ENCODE data around the gene SEMA5A.

Gene SEMA5A

DNA sequence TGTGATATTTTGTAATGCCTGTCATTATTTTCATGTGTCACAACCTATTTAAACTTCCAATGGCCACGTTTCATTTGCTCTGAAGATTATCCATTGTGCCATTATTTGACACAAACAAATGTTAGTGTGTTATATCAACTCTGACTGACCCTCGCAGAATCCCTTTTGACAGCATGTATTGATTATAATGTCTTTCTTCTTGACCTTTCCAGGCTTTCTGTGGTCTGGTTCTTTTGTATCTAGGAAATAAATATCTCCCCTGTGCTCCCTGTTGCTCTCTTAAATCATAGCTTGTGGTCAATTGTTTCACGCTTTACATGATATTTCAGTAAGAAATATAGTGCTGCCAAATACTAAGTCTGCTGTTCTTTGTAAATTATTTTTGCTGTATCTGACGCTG lies 442.6 kb downstream of the SEMA5A start:
- TF ChIP-seq, protein P1, sequence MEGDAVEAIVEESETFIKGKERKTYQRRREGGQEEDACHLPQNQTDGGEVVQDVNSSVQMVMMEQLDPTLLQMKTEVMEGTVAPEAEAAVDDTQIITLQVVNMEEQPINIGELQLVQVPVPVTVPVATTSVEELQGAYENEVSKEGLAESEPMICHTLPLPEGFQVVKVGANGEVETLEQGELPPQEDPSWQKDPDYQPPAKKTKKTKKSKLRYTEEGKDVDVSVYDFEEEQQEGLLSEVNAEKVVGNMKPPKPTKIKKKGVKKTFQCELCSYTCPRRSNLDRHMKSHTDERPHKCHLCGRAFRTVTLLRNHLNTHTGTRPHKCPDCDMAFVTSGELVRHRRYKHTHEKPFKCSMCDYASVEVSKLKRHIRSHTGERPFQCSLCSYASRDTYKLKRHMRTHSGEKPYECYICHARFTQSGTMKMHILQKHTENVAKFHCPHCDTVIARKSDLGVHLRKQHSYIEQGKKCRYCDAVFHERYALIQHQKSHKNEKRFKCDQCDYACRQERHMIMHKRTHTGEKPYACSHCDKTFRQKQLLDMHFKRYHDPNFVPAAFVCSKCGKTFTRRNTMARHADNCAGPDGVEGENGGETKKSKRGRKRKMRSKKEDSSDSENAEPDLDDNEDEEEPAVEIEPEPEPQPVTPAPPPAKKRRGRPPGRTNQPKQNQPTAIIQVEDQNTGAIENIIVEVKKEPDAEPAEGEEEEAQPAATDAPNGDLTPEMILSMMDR (conservative IDR thresholded peaks at IDR 0.05): no peak
- H3K27ac ChIP-seq: no peak overlapping the region

DNA sequence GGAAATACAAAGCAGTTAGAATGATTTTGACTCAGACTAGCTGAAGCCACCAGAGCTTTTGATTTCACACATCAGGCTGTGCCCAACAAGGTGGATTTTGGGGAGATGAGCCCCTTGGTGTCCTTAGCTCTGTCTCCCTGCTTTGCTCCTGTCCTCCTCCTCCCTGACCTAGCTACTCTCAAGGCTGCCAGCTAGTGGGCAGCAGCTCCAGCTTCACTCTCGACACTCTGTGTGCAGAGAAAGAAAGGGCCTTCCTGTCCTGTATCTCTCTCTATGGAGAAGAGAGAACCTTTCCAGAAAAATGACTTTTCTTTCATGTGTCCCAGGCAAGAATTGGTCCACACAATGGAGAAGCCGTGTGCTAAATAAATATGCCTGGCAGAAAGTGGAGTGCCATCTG lies 446.2 kb downstream of the SEMA5A start:
- H3K27ac ChIP-seq: no peak overlapping the region
- TF ChIP-seq, protein P1 (conservative IDR thresholded peaks at IDR 0.05): peak; percentile 23

- TF ChIP-seq, protein P1 (conservative IDR thresholded peaks at IDR 0.05): no peak
- no peak overlapping the region for H3K27ac ChIP-seq
Observed at GRCh38 chr5:9098990-9099389, 446.9 kb downstream of the SEMA5A start.

DNA sequence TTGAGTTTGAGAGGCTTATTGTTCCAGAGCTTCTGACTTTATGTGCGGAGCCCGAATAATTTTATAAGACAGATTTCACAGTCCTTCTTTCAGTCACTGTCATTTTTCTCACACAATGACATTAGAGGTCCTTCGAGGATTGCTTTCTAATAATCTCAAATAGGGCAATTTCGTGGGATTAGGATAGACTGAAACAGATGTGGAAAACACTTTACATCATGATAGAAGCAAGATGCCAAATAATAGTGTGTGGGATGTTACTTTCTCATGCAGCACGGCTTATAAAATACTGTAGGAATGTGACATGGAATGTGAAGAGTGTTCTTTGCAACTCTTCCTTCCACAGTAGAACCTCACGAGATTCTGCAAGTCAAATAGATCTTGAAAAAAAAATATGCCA lies 451.3 kb downstream of the SEMA5A start:
- TF ChIP-seq, protein P1 (conservative IDR thresholded peaks at IDR 0.05): no peak
- H3K27ac ChIP-seq: no peak overlapping the region

GRCh38 chr5:9091896-9092662 lies 453.8 kb downstream of the SEMA5A start:
- no peak overlapping the region for H3K27ac ChIP-seq
- TF ChIP-seq, protein P1 (conservative IDR thresholded peaks at IDR 0.05): no peak

GRCh38 chr5:9090381-9091026 lies 455.4 kb downstream of the SEMA5A start:
- no peak overlapping the region for H3K27ac ChIP-seq
- TF ChIP-seq, protein P1 (conservative IDR thresholded peaks at IDR 0.05): no peak

DNA sequence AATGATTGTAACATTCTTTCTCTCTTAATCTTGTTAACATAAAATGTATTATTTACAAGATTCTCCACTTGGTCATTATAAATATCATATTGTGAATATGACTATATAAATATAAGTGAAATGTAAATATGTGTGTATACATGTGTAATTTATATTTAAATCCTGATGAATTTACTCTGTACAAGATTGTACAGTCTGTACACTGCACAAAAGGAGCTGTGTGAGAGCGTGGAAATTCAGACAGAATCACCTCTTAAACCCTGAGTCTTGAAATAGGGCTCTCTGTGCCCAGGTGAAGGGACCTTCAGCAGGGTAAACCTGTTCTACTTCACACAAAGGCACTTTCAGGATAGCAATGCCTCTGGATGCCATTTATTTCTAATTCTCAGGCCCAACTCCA lies 456.0 kb downstream of the SEMA5A start:
- H3K27ac ChIP-seq: no peak overlapping the region

More for the DNA sequence above, 456.0 kb downstream of the SEMA5A start:
- TF ChIP-seq, protein P1 (conservative IDR thresholded peaks at IDR 0.05): no peak

Data from VCaP (cell line).